ENCODE measurements around the gene PGAP3. TPM values are rescaled to one million over a fixed set of nuclear protein-coding genes. Genes with fewer than 3 reads are reported as not detected.

PGAP3 gene
- total and polyA plus RNA-seq, 2 experiments from 2014 or later, result 29.7 to 34.2 TPM

DNA sequence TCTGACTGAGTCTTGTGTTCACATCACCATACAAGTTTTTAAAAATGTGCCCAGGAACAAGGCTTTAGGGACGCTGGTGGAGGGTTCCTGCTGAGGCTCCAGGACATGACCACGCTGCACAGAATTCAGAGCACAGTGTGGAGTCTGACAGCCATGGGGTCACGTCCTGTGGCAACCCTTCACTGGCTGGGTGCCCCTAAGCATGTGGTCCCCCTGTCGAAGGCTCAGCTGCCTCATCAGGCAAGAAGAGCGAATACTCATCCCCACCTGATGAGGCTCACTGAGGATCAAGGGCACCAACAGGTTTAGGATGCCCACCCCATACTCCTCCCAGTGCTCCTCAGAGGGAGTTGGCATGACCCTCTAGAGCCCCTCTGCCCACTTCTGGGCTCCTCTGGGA is 13.7 kb downstream of the PGAP3 start:
- TF ChIP-seq, protein P1, sequence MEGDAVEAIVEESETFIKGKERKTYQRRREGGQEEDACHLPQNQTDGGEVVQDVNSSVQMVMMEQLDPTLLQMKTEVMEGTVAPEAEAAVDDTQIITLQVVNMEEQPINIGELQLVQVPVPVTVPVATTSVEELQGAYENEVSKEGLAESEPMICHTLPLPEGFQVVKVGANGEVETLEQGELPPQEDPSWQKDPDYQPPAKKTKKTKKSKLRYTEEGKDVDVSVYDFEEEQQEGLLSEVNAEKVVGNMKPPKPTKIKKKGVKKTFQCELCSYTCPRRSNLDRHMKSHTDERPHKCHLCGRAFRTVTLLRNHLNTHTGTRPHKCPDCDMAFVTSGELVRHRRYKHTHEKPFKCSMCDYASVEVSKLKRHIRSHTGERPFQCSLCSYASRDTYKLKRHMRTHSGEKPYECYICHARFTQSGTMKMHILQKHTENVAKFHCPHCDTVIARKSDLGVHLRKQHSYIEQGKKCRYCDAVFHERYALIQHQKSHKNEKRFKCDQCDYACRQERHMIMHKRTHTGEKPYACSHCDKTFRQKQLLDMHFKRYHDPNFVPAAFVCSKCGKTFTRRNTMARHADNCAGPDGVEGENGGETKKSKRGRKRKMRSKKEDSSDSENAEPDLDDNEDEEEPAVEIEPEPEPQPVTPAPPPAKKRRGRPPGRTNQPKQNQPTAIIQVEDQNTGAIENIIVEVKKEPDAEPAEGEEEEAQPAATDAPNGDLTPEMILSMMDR (IDR thresholded peaks at IDR 0.05; ENCODE audit: low read depth, low read length), result no peak
- Histone ChIP-seq H3K27ac (peak overlapping the region; percentile 98), H3K9me3 (ENCODE audit: low read depth) (no peaks in the 10 kb centered on the region), H3K27me3 (no peaks in the 10 kb centered on the region), H3K36me3 (no peaks in the 10 kb centered on the region), H3K4me1 (ENCODE audit: low read depth) (peaks cover 50% of the 10 kb centered on the region), H3K4me3 (no peak overlapping the region)
- no peak for DNase-seq (ENCODE audit: low read depth in 1 of 2, low spot score in 1 of 2)

DNA sequence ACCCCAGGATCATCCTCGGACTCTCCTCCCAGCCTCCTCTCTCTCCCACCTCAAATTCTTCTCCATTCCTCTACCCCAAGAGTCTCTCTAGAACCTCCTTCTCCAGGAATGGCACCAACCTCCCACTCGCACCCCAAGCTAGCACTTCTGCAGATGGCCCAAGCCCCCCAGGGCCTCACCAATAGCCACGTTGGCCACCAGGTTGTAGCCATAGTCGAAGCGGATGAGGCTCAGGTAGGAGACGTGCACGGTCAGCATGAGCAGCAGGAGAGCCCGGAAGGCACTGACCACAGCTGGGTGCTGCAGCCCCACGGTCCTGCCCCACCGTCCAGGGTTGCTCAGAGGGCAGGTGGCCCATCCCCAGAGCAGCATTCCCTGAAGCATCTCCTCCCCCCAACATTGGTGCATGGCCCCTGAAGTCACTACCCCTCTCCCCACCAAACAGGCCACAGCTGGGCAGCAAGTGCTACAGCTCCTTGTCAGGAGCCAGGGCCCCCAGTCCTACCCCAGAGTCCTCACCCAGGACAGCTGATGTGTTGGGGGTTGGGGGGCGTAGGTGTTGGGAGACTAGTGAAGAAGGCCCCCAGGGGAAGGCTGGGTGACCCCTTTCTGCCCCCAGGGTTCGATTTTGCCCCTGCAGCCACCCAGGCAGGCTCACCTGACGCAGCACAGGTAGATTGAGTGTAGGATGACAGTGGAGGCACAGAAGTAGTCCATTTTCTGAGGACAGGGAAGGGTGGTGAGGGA is 14.3 kb downstream of the PGAP3 start:
- H3K4me1 ChIP-seq (ENCODE audit: low read depth), result peaks cover 47% of the 10 kb centered on the region
- no peak for DNase-seq (ENCODE audit: low read depth in 1 of 2, low spot score in 1 of 2)
- TF ChIP-seq, protein P1 (IDR thresholded peaks at IDR 0.05; ENCODE audit: low read depth, low read length), result no peak
- no peaks in the 10 kb centered on the region for H3K9me3 ChIP-seq (ENCODE audit: low read depth)
- H3K36me3 ChIP-seq, result no peaks in the 10 kb centered on the region
- H3K27ac ChIP-seq, result peak overlapping the region; percentile 98
- no peak overlapping the region for H3K4me3 ChIP-seq
- H3K27me3 ChIP-seq, result no peaks in the 10 kb centered on the region

DNA sequence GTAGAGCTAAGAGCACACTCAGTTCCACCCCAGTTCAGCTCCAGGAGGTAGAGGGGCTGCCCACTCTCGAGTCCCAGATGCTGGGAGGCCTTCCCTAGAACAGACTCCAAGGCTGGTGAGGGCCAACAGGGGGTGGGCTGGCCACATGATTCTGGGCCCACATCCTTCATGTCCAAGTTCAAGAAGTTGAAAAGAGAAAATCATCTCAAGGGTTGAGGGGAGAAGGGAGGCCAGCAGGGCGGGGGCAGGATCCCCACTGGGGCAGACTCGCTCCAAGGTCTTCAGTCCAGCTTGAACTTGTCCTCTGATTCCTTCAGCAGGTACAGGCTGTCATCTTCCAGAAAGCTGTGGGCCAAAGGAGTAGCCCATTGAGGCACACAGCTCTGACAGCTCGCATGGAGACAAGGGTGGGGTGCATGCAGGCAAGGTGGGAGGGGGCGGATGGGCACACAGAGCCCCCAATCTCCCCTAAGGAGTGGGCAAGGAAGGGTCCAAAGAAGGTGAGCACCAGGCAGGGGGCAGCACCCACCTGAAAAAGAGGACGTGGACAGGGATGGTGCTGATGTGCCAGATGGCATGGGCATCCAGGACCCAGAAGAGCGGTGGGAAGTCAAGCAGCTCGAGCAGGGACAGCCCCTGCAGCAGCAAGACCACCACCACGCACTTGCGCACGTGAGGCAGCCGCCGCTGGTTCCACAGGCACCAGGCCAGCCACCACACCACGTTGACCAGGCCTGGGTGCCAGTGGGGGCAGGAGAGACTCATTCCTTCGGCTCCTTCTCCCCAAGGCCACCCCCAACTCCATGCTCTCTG is 15.1 kb downstream of the PGAP3 start:
- peaks cover 40% of the 10 kb centered on the region for H3K4me1 ChIP-seq (ENCODE audit: low read depth)
- H3K27me3 ChIP-seq, result no peaks in the 10 kb centered on the region
- no peak for DNase-seq (ENCODE audit: low read depth in 1 of 2, low spot score in 1 of 2)
- no peak overlapping the region for H3K4me3 ChIP-seq
- H3K9me3 ChIP-seq (ENCODE audit: low read depth), result no peaks in the 10 kb centered on the region
- H3K36me3 ChIP-seq, result no peaks in the 10 kb centered on the region
- H3K27ac ChIP-seq, result no peak overlapping the region
- TF ChIP-seq, protein P1 (IDR thresholded peaks at IDR 0.05; ENCODE audit: low read depth, low read length), result no peak

DNA sequence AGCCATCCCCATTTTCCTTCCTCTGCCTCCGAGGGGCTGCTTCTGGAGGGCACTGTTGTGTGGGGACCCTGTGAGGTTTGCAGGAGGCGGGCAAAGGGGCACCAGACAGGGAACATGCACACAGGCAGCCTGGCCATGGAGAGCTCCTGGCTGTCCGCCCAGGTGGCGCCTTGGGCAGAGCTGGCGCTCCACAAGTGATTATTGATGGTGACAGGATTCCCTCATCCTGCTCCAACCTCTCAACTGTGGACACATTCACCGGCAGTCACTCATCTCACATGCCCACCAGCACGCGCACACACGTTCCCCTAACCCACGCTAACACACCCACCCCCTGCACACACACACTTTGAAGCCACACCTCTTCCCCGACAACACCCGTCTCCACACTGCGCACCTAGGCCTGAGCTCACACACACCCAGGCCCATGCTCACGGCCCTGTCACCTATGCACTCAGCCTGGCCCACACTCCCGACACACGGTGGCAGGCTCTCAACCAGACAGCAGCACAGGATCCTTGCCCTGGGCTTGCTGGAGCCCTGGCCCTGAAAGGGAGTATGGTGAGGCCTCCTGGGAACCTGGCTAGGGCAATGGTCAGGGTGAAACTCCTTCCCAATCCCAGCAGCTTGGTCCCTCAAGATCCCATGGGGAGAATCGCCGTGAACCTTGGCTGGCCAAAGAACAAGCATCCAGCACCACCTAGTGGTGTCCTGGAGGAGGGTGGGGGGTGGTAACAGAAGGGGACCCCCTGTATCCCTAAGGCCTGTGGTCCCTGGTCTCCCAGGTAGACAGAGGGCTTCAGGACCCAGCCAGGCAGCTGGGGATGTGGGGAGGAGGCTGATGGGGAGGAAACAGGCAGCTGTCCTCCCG is 16.0 kb downstream of the PGAP3 start:
- no peaks in the 10 kb centered on the region for H3K9me3 ChIP-seq (ENCODE audit: low read depth)
- H3K27ac ChIP-seq, result no peak overlapping the region
- H3K27me3 ChIP-seq, result no peaks in the 10 kb centered on the region
- no peak overlapping the region for H3K4me3 ChIP-seq
- peaks cover 39% of the 10 kb centered on the region for H3K4me1 ChIP-seq (ENCODE audit: low read depth)
- H3K36me3 ChIP-seq, result no peaks in the 10 kb centered on the region
- TF ChIP-seq, protein P1 (IDR thresholded peaks at IDR 0.05; ENCODE audit: low read depth, low read length), result peak; percentile 66
- DNase-seq (ENCODE audit: low read depth in 1 of 2, low spot score in 1 of 2), result peak; percentile 54 to 73

DNA sequence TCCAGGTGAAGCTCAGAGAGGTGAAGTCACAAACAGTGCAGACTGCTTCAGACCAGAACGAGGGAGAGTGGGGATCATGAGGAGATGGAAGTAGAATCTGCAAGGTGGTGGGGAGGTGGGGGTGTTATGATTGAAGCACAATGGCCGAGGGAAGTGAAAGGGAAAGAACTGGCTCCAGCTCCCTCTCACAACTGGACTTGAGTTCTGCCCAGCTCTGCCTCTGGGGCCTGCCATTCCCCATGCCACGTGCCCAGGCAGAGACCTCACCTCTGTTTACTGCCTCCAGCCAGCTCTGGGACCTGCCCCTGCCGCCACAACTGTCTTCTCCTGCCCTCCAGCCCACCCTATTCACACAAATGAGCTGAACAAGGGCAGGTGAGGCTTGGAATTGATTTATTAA is 17.1 kb downstream of the PGAP3 start:
- Histone ChIP-seq H3K4me3 (no peak overlapping the region), H3K9me3 (ENCODE audit: low read depth) (no peaks in the 10 kb centered on the region), H3K27ac (no peak overlapping the region), H3K36me3 (no peaks in the 10 kb centered on the region), H3K4me1 (ENCODE audit: low read depth) (peaks cover 39% of the 10 kb centered on the region), H3K27me3 (no peaks in the 10 kb centered on the region)
- TF ChIP-seq, protein P1 (IDR thresholded peaks at IDR 0.05; ENCODE audit: low read depth, low read length), result no peak
- DNase-seq (ENCODE audit: low read depth in 1 of 2, low spot score in 1 of 2), result no peak
